AG09309 (cell line): Measurements from ENCODE around the gene KIF7.

Experiments used
- DNase-seq: peaks from one replicate; pipeline ENCODE4 v3.0.0-alpha.2; 2010; ENCODE audit warnings: low read depth
- H3K4me3 ChIP-seq: 2 replicates; pipeline ENCODE4 v1.5.1; 2011; ENCODE audit warnings: mild to moderate bottlenecking, low read depth, low read length, moderate library complexity; ENCODE audit not compliant: control insufficient read depth
- TF ChIP-seq, protein P1 (sequence below): IDR thresholded peaks from 2 replicates; pipeline ENCODE4 v1.5.1; 2011; ENCODE audit warnings: mild to moderate bottlenecking, low read depth, low read length, inconsistent platforms; ENCODE audit not compliant: insufficient read depth, control insufficient read depth; ENCODE audit errors: missing control alignments

KIF7 gene

DNA sequence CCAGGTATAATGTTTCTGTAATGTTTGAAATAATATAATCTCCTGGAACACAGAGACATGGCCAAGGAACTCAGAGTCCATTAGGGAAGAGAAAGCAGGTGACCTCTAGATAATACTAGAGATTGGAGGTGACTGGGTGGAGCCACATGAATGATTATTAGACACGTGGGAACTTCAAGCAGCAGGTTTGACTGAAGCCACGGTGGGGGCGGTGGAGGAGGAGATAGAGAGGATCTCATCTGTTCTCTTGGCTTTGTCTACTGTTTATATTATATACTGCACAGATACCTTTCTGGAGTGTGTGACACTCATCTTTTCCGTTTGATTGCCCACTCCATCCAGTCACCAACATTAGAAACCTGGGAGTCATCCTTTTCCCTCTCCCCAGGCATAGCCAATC lies 33.7 kb downstream of the KIF7 start:
- no peak for DNase-seq
- TF ChIP-seq, protein P1, sequence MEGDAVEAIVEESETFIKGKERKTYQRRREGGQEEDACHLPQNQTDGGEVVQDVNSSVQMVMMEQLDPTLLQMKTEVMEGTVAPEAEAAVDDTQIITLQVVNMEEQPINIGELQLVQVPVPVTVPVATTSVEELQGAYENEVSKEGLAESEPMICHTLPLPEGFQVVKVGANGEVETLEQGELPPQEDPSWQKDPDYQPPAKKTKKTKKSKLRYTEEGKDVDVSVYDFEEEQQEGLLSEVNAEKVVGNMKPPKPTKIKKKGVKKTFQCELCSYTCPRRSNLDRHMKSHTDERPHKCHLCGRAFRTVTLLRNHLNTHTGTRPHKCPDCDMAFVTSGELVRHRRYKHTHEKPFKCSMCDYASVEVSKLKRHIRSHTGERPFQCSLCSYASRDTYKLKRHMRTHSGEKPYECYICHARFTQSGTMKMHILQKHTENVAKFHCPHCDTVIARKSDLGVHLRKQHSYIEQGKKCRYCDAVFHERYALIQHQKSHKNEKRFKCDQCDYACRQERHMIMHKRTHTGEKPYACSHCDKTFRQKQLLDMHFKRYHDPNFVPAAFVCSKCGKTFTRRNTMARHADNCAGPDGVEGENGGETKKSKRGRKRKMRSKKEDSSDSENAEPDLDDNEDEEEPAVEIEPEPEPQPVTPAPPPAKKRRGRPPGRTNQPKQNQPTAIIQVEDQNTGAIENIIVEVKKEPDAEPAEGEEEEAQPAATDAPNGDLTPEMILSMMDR: no peak
- no peak overlapping the region for H3K4me3 ChIP-seq

DNA sequence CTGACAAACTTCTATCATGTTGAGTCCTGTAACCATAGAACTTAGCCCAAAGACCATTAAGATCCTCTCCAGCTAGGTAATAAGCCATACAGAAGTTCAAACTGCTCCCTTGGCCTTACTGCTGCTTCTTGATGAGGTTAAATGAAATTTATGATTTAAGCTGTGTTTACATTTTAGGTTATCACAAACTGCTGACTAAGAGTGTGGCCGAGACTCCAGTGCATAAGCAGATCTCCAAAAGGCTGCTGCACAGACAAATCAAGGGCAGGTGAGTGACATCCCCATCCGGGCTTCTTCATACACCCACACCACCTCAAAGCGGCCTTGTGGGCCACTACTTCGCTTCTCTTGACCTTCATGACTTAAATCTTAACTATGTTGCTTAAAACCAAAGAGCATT lies 39.0 kb downstream of the KIF7 start:
- TF ChIP-seq, protein P1: no peak
- no peak overlapping the region for H3K4me3 ChIP-seq
- no peak for DNase-seq

DNA sequence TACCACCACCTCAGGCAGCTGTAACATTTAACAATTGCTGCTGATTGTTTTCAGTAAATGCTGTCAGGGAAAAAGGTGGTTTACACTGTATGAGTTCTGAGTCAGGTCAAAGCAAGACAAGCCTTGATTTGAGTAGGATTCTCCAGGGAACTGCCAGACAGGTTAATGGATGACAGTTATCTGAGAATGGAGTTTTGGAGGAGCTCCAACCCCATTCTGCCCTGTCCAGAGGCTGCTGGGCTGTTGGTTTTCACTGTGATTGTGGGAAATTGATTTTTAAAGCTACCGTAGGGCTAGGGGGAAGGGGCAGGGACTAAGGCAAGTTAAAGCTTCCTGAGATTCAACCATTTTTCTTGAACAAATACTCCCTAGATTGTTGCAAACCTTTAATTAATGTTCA lies 40.1 kb downstream of the KIF7 start:
- no peak overlapping the region for H3K4me3 ChIP-seq
- TF ChIP-seq, protein P1: no peak
- no peak for DNase-seq

DNA sequence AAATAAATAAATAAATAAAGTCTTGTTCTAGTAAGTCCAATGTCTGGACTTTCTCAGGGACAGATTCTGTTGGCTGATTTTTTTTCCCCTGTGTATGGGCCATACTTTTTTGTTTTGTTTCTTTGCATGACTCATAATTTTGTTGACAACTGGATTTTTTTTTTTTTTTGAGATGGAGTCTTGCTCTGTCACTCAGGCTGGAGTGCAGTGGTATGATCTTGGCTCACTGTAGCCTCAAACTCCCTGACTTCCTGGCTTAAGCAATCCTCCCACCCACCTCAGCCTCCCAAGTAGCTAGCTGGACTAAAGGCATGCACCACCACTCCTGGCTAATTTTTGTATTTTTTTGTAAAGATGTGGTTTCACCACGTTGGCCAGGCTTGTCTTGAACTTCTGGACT lies 41.1 kb downstream of the KIF7 start:
- no peak for DNase-seq
- no peak overlapping the region for H3K4me3 ChIP-seq
- TF ChIP-seq, protein P1: no peak

DNA sequence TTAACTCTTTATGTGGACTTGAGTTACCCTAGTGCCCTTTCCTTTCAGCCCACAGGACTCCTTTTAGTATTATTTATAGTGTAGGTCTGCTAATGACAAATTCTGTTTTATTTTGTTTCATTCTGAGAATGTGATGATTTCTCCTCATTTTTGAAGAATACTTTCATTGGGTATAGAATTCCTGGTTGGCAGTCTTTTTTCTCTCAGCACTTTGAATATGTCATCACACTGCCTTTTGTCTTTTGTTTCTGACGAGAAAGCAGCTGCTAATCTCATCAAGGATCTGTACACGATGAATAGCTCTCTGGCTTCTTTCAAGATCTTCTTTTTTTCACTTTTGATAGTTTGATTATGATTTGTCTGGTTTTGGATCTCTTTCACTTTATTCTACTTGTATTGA lies 42.2 kb downstream of the KIF7 start:
- TF ChIP-seq, protein P1: no peak
- DNase-seq: no peak
- H3K4me3 ChIP-seq: no peak overlapping the region

DNA sequence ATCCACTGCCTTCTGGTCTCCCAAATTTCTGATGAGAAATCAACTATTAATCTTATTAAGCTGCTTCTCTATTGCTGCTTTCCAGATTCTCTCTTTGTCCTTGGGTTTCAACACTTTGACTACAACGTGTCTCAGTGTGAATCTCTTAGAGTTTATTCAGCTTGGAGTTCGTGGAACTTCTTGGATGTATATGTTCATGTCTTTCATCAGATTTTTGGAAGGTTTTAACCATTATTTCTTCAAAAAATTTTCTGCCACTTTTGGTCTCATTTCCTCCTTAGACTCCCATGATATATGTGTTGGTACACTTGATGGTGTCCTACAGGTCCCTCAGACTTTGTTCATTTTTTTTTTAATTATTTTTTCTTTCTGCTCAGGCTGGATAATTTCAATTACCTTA lies 44.0 kb downstream of the KIF7 start:
- TF ChIP-seq, protein P1: no peak
- no peak for DNase-seq
- H3K4me3 ChIP-seq: no peak overlapping the region

DNA sequence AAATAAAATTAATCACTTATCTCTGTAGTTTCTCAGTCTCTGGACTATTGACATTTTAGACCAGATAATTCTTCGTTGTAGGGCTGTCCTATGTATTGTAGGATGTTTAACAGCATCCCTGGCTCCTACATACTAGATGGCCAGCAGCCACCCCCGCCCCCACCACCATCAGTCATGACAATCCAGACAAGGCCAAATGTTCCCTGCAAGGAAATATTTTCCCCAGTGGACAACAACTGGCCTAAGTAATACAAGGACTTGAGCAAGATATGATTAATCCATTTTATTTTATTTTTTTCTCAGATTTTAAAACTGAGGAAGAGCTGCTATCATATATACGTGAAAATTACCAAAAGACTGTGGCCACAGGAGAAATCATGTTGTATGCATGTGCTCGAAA lies 56.2 kb downstream of the KIF7 start:
- no peak overlapping the region for H3K4me3 ChIP-seq
- peak; percentile 7 for DNase-seq
- TF ChIP-seq, protein P1: no peak
